ENCODE measurements around the gene SETD7.

The SETD7 gene

GRCh38 chr4:139469869-139470268, 86.2 kb downstream of the SETD7 start:
- TF ChIP-seq REST (IDR thresholded peaks at IDR 0.05; ENCODE audit: insufficient read depth in 1 of 2, low read depth in 2 of 2, low read length in 2 of 2), result no peak
- TF ChIP-seq FOXP2 (optimal IDR thresholded peaks at IDR 0.05; ENCODE audit: borderline replicate concordance, extremely low read depth, extremely low read length, insufficient read depth), result no peak

DNA sequence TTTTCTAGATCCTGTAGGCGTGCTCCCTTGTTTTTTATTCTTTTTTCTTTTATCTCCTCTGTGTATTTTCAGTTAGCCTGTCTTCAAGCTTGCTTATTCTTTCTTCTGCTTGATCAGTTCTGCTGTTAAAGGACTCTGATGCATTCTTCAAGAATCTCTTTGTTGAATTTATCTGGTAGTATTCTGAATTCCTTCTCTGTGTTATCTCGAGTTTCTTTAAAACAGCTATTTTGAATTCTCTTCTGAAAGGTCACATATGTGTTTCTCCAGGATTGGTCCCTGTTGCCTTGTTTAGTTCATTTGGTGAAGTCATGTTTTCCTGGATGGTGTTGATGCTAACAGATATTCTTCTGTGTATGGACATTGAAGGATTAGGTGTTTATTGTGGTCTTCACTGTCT, 86.8 kb downstream of the SETD7 start:
- no peak for TF ChIP-seq TAF1 (IDR thresholded peaks at IDR 0.05; ENCODE audit: borderline replicate concordance, insufficient read depth, low read length)
- no peak for TF ChIP-seq POLR2AphosphoS5 (IDR thresholded peaks at IDR 0.05; ENCODE audit: low read depth, low read length)
- TF ChIP-seq REST (IDR thresholded peaks at IDR 0.05; ENCODE audit: insufficient read depth in 1 of 2, low read depth in 2 of 2, low read length in 2 of 2), result no peak
- TF ChIP-seq SIN3A (IDR thresholded peaks at IDR 0.05; ENCODE audit: borderline replicate concordance, insufficient read depth, low read length), result no peak
- TF ChIP-seq FOXP2 (optimal IDR thresholded peaks at IDR 0.05; ENCODE audit: borderline replicate concordance, extremely low read depth, extremely low read length, insufficient read depth), result no peak

- TF ChIP-seq POLR2AphosphoS5 (IDR thresholded peaks at IDR 0.05; ENCODE audit: low read depth, low read length) (no peak), REST (IDR thresholded peaks at IDR 0.05; ENCODE audit: insufficient read depth in 1 of 2, low read depth in 2 of 2, low read length in 2 of 2) (no peak), TAF1 (IDR thresholded peaks at IDR 0.05; ENCODE audit: borderline replicate concordance, insufficient read depth, low read length) (no peak), SIN3A (IDR thresholded peaks at IDR 0.05; ENCODE audit: borderline replicate concordance, insufficient read depth, low read length) (no peak), FOXP2 (optimal IDR thresholded peaks at IDR 0.05; ENCODE audit: borderline replicate concordance, extremely low read depth, extremely low read length, insufficient read depth) (no peak)
Observed at GRCh38 chr4:139465922-139466321, 90.1 kb downstream of the SETD7 start.

GRCh38 chr4:139461022-139461628, 94.9 kb downstream of the SETD7 start:
- no peak for TF ChIP-seq TAF1 (IDR thresholded peaks at IDR 0.05; ENCODE audit: borderline replicate concordance, insufficient read depth, low read length)
- no peak for TF ChIP-seq REST (IDR thresholded peaks at IDR 0.05; ENCODE audit: insufficient read depth in 1 of 2, low read depth in 2 of 2, low read length in 2 of 2)
- TF ChIP-seq SIN3A (IDR thresholded peaks at IDR 0.05; ENCODE audit: borderline replicate concordance, insufficient read depth, low read length), result no peak
- TF ChIP-seq POLR2AphosphoS5 (IDR thresholded peaks at IDR 0.05; ENCODE audit: low read depth, low read length), result no peak
- no peak for TF ChIP-seq FOXP2 (optimal IDR thresholded peaks at IDR 0.05; ENCODE audit: borderline replicate concordance, extremely low read depth, extremely low read length, insufficient read depth)

- TF ChIP-seq TAF1 (IDR thresholded peaks at IDR 0.05; ENCODE audit: borderline replicate concordance, insufficient read depth, low read length) (no peak), POLR2AphosphoS5 (IDR thresholded peaks at IDR 0.05; ENCODE audit: low read depth, low read length) (no peak), SIN3A (IDR thresholded peaks at IDR 0.05; ENCODE audit: borderline replicate concordance, insufficient read depth, low read length) (no peak), FOXP2 (optimal IDR thresholded peaks at IDR 0.05; ENCODE audit: borderline replicate concordance, extremely low read depth, extremely low read length, insufficient read depth) (no peak), REST (IDR thresholded peaks at IDR 0.05; ENCODE audit: insufficient read depth in 1 of 2, low read depth in 2 of 2, low read length in 2 of 2) (no peak)
Observed at GRCh38 chr4:139460565-139460964, 95.5 kb downstream of the SETD7 start.
